Aorta (tissue), 5 donors: Measurements from ENCODE around the gene MEGF11. TPM values are rescaled to one million over a fixed set of nuclear protein-coding genes. Genes with fewer than 3 reads are reported as not detected.

Source experiments
- ATAC-seq: fragments of 200-7000 bp; cut with Tn5 transposase; one replicate; pipeline ENCODE4 v1.9.1; 2022; ENCODE audit warnings: moderate library complexity; ENCODE audit not compliant: low FRiP score
- DNase-seq, 2 donors: peaks; one replicate each; pipeline ENCODE4 v3.0.0-alpha.2; 2020
- H3K27ac ChIP-seq, 2 donors: one replicate each; pipeline ENCODE4 v1.5.1; 2013; ENCODE audit warnings: low read length in 2 of 2, mild to moderate bottlenecking in 2 of 2, moderate library complexity in 2 of 2, control low read depth in 1 of 2, inconsistent platforms in 1 of 2, low read depth in 1 of 2
- H3K27me3 ChIP-seq, 2 donors: one replicate each; pipeline ENCODE4 v1.6.1; 2013; ENCODE audit warnings: control low read depth in 1 of 2, low read length in 1 of 2, mild to moderate bottlenecking in 1 of 2, moderate library complexity in 1 of 2; ENCODE audit not compliant: insufficient read depth in 2 of 2, control insufficient read depth in 1 of 2
- H3K36me3 ChIP-seq, 2 donors: one replicate each; pipeline ENCODE4 v1.6.1; 2013; ENCODE audit warnings: control low read depth in 1 of 2, low read length in 1 of 2, mild to moderate bottlenecking in 1 of 2; ENCODE audit not compliant: insufficient read depth in 2 of 2, control insufficient read depth in 1 of 2
- H3K4me1 ChIP-seq, 2 donors: one replicate each; pipeline ENCODE4 v1.6.1; 2013; ENCODE audit warnings: low read length in 2 of 2, control low read depth in 1 of 2, mild to moderate bottlenecking in 1 of 2, moderate library complexity in 1 of 2; ENCODE audit not compliant: insufficient read depth in 2 of 2, control insufficient read depth in 1 of 2
- H3K4me3 ChIP-seq, 2 donors: one replicate each; pipeline ENCODE4 v1.5.1; 2013; ENCODE audit warnings: low read length in 2 of 2, control low read depth in 1 of 2, mild to moderate bottlenecking in 1 of 2
- H3K9me3 ChIP-seq: one replicate; pipeline ENCODE4 v1.6.1; 2013; ENCODE audit warnings: mild to moderate bottlenecking, low read length; ENCODE audit not compliant: control insufficient read depth
- WGBS, 2 donors: extraction: QIAGEN DNeasy Blood & Tissue Kit; methylation state at CpG; one replicate each; pipeline ENCODE4 v1.1.7; 2013; 5-methylcytosine and 5-hydroxymethylcytosine counted together
- intact Hi-C, 2 donors: fragments of 100-400 bp; cut with DNase I; formaldehyde crosslinking; loops; one replicate each; pipeline versions ENCODE4 v1.14.2 to v1.15.0; 2022
- polyA plus RNA-seq, 2 donors: library from polyadenylated mRNA; stranded (reverse); fragments of 200-250 nt; gene quantifications; one replicate each; pipeline ENCODE4 v1.2.3, GENCODE V29; 2013
- total RNA-seq, 2 donors: library from RNA; stranded (reverse); fragmentation: NEBNext Ultra II Directional; extraction: Animal tissue kit (Norgen Biotek cat#: 25700); gene quantifications; one replicate each; pipeline ENCODE4 v1.2.1, GENCODE V29; 2021
- donor health status: healthy with polysubstance abuse.
- donor health status: Bipolar disorder and iron deficiency.
- donor health status: DM: no; HTN: no; CAD: no.
- donor health status: DM: no; HTN: no; CAD: no.
- donor health status: DM: yes; HTN: yes; CAD: no.

Gene MEGF11
- total and polyA plus RNA-seq, 4 donors: not detected

DNA sequence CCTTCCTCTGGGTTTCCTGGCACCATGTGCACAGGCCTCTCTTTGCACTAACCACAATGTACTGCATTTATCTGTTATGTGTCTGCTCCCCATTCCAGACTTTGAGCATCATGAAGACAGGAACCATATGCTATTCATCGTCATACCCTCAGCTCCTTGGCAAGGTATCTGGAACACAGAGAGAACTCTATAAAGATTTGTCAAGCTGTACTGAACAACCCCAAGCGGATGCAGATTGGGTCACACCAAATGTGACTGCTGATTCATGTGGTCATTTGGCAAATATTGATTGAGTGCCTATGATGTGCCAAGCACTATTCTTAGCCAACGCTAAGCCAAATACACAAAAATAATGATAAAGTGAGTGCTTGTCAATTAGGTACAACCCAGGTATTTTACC, 7.5 kb upstream of the MEGF11 start:
- H3K4me1 ChIP-seq: no peaks in the 10 kb centered on the region
- DNase-seq (no peak), ATAC-seq (no peak)
- no peak overlapping the region for H3K27ac ChIP-seq
- H3K36me3 ChIP-seq: no peaks in the 10 kb centered on the region
- H3K4me3 ChIP-seq: no peak overlapping the region
- intact Hi-C loops: no loop called here
- no peaks in the 10 kb centered on the region for H3K9me3 ChIP-seq
- H3K27me3 ChIP-seq: peaks cover 0 to 1% of the 10 kb centered on the region in 2 donors
- WGBS, 2 donors: 89 to 90% methylated on average over 3 of the region's 3 CpGs

DNA sequence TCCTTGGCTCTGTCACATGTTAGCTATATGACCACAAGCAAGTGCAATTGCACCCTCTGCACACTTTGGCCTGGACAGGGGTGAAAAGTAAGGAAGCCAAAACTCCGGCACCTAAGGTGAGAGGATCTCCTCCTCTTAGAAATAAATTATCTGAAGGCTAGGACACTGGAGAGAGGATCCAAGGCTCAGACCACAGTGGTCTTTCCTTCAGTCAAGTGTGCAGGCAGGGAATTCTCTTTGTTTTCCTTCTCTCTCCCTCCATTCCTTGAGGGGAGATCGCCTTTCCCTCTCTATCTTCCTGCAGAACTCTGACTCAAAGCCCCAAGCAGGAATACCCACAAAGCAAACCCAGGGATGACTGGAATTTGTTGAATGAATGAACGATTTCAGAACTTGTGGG, 3.1 kb upstream of the MEGF11 start:
- peaks cover 0 to 6% of the 10 kb centered on the region in 2 donors for H3K27me3 ChIP-seq
- no peaks in the 10 kb centered on the region for H3K36me3 ChIP-seq
- no peak for ATAC-seq
- no peaks in the 10 kb centered on the region for H3K9me3 ChIP-seq
- WGBS, 2 donors: 60 to 68% methylated on average over 3 of the region's 3 CpGs
- H3K27ac ChIP-seq: no peak overlapping the region
- no peaks in the 10 kb centered on the region for H3K4me1 ChIP-seq
- H3K4me3 ChIP-seq: no peak overlapping the region
- intact Hi-C loops: no loop called here
- DNase-seq: no peak

DNA sequence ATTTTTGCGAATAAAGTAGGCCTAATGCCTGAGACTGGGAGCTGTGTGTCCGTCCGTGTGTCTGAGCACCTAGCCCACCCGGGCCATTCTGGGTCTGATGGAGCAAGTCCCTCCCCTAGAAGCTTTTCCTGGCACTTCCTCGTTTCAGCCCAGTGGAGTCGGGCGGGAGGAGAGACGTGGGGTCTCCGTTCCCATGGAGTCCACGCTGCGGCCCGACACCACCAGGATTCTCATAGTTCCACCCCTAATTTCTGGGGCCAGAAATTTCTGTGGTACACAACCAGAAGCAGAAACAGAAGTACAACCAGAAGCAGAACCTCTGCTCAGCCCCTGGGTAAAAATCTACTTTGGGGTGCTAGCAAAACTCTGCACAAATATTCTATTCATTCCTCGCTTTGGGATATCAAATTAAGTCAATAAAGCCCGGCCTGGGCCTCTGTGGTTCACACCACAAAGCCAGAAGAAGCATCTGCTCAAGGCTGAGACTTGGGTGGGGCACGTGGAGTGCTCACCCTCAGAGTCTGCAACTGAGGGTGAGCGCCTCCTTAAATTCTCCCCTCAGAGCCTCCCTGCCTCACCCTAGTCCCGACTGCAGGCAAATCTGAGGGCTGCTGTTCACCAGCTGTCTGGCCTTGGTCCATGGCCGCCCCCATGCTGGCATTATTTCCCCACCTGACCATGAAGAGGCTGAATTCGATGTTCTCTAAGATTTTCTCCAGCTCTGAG, 1.6 kb upstream of the MEGF11 start:
- no peak overlapping the region for H3K27ac ChIP-seq
- no peaks in the 10 kb centered on the region for H3K4me1 ChIP-seq
- H3K36me3 ChIP-seq: no peaks in the 10 kb centered on the region
- 27 to 32% methylated on average over 19 of the region's 19 CpGs for WGBS, 2 donors
- H3K9me3 ChIP-seq: no peaks in the 10 kb centered on the region
- peaks cover 0 to 5% of the 10 kb centered on the region in 2 donors for H3K27me3 ChIP-seq
- ATAC-seq (no peak), DNase-seq (no peak)
- intact Hi-C loops: no loop called here
- H3K4me3 ChIP-seq: no peak overlapping the region

DNA sequence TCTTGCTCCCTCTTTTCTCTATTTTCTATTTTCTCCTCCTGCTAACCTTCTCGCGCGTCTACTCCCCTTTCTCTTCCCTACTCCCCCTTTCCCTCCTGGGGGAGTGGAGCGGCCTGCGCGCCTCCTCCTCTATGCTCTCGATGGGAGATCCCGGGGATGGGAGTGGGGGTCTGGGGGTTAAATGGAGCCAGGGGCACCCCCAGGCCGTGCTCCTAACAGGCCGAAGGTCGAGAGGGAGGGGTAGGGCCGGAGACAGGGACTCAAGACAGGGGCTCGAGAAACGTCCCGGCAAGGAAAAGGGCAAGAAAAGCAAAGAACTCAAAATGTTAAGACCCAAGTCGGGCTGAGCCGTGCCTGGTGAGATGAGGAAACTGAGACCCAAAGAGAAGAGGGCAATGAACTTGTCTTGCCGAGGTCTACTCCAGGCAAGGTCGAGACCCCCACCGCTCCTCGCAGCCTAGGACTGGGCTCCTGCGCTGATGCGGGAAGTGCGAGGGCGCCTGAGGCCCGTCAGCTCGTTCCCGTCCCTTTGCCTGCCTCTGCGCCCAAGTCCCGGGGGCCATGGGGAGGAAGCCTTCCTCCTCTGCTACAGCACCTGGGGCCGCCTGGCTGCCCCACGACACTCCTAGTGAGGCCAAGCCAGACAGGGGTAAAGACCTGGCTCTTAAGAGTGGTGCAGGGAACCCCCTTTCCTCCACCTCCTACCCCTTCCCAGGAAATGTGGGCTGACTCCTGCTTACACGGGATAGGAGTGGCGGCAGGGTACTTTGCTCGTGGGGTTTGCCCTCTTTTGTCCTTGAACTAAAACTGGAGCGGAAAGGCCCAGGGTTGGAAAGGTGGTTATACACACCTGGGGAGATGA, 770 bp upstream of the MEGF11 start:
- intact Hi-C loops: no loop called here

DNA sequence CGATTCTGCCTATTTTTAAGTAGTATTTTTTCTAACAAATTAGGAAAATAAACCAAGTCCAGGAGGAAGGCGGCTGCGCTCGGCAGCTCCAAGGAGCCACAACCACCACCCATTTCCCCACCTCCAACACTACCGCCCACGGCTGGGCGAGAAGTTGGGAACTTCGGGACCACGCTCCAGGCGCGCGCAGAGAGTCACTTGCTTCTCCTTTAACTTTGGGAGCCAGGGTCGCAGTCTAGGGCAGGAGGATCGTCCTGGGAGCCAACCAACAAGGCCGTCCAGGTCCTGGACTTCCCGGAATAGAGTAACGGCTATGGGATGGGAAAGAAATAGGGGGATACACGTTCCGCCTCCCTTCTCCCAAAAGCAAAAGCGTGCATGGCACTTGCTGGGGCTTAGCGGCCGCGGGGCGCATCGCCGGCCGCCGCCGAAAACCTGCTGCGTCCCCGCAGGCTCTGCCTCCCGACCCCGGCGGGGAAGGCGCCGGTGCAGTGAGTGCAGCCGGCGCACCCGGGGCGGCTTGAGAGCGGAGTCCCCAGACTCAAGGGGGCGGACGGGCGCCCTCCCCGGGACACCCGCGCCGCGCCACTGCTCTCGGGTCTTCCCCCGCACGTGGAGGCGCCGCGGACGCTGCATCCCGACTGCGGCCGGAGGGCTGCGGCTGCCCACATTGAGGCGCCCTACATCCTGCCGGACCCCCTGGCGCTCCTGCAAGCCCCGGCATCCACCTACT, 699 bp downstream of the MEGF11 start:
- Histone ChIP-seq H3K27me3 (peaks cover 0 to 5% of the 10 kb centered on the region in 2 donors), H3K4me1 (no peaks in the 10 kb centered on the region), H3K27ac (no peak overlapping the region), H3K4me3 (peak overlapping the region; percentile 52 to 71), H3K9me3 (no peaks in the 10 kb centered on the region), H3K36me3 (no peaks in the 10 kb centered on the region)
- ATAC-seq (peak; percentile 44), DNase-seq (peak in 1 of 2 donors; percentile 77)
- intact Hi-C loops: no loop called here
- 0 to 1% methylated on average over 53 to 64 of the region's 64 CpGs for WGBS, 2 donors

More for the DNA sequence above, 770 bp upstream of the MEGF11 start:
- Histone ChIP-seq H3K27me3 (peaks cover 0 to 5% of the 10 kb centered on the region in 2 donors), H3K4me3 (peak overlapping the region; percentile 52 to 71), H3K36me3 (no peaks in the 10 kb centered on the region), H3K27ac (no peak overlapping the region), H3K9me3 (no peaks in the 10 kb centered on the region), H3K4me1 (no peaks in the 10 kb centered on the region)
- DNase-seq (no peak), ATAC-seq (no peak)
- 3 to 5% methylated on average over 36 of the region's 36 CpGs for WGBS, 2 donors

DNA sequence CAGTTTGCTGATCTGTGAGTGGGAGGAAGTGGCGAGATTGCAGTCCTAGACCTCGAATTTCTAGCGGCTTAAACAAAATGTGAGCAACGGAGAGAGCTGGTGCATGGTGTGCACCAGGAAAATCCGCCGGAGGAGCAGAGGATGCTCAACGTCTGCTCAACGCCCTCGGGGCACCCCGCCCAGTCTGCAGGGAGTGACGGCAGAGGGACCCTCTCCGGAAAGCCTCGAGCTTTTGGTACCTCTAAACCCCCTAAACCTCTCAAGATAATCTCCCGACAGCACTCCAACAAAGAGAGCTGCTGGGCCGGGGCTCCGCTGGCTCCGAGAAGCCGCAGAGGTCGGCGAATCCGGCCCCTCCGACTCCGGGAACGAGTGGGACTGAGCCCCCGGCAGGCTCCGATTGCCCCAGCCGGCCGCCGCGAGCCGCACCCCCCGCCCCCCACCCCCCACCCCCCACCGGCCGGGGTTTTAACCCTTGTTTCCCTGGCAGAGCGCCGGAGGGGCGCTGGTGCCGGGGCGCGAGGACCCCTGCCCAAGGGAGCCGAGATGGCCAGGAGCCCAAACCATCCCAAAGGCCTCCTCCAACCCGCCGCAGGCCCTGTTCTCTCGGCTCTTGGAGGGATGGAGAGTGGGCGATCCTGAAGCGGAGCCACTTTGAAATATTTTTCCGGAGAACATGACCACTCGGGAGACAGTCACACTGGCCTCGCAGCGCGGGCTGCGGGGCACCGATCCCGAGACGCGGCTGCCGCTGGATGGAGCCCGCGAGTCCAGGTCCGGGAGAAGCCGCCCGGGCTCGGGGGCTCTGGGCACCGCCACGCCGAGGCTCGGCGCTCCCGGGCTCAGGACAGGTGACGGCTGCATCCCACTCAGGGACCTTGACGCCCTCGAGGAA, 1.5 kb downstream of the MEGF11 start:
- DNase-seq (peak; percentile 67 to 90), ATAC-seq (peak; percentile 77)
- H3K4me1 ChIP-seq: no peaks in the 10 kb centered on the region
- intact Hi-C loops: no loop called here
- H3K9me3 ChIP-seq: no peaks in the 10 kb centered on the region
- no peaks in the 10 kb centered on the region for H3K36me3 ChIP-seq
- peaks cover 0 to 5% of the 10 kb centered on the region in 2 donors for H3K27me3 ChIP-seq
- H3K4me3 ChIP-seq: peak overlapping the region; percentile 52 to 71
- 6% methylated on average over 55 to 72 of the region's 72 CpGs for WGBS, 2 donors
- H3K27ac ChIP-seq: no peak overlapping the region

DNA sequence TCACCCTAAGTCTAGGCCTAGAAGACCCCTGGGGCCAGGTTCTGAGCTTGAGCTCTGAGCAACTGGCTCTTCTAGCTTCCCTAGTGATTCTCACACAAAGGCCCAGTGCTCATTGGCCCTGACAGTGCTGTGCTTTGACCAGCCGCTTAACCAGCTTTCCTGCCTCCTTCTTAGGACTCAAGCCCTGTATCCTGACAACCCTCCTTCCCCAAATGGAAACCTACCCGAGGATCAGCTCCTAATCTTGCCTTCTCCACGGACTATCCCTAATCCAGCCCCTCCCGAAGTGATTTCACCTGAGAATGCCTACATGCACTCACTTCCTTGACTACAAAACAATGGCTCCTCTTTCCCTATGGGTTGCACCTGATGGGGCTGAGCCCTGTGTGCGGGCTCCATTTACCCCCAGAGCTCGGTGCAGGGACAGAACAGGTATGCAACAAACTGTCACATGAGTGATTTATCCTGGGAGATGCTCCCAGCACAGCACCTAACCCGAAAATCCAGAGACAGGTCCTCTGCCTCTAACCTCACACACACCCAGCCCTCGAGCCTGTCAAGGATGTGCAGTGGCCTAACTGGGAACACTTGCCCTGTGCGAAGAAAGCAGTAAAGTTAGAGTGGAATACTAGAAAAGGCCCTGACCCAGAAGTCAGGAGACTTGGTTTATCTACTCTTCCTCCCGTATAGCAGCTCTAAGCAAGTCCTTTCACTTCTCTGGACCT, 2.3 kb downstream of the MEGF11 start:
- H3K27me3 ChIP-seq: peaks cover 0 to 5% of the 10 kb centered on the region in 2 donors
- H3K4me3 ChIP-seq: no peak overlapping the region
- WGBS, 2 donors: 79 to 86% methylated on average over 10 of the region's 10 CpGs
- ATAC-seq (no peak), DNase-seq (no peak)
- intact Hi-C loops: no loop called here
- H3K4me1 ChIP-seq: no peaks in the 10 kb centered on the region
- no peaks in the 10 kb centered on the region for H3K36me3 ChIP-seq
- H3K27ac ChIP-seq: no peak overlapping the region
- H3K9me3 ChIP-seq: no peaks in the 10 kb centered on the region
